Measurements from ENCODE around the gene SMIM14.

- TF ChIP-seq REST (IDR thresholded peaks at IDR 0.05; ENCODE audit: borderline replicate concordance) (no peak), REST (CRISPR knock-in tag; IDR thresholded peaks at IDR 0.05; ENCODE audit: low read depth) (no peak), SETDB1 (IDR thresholded peaks at IDR 0.05; ENCODE audit: low read length) (no peak), NR3C1 (CRISPR knock-in tag; IDR thresholded peaks at IDR 0.05) (no peak)
These were observed 17.9 kb downstream of the SMIM14 start for GRCh38 chr4:39620551-39621313.

Data from K562 (cell line).